ENCODE data around the gene CAPNS1.

CAPNS1 gene

DNA sequence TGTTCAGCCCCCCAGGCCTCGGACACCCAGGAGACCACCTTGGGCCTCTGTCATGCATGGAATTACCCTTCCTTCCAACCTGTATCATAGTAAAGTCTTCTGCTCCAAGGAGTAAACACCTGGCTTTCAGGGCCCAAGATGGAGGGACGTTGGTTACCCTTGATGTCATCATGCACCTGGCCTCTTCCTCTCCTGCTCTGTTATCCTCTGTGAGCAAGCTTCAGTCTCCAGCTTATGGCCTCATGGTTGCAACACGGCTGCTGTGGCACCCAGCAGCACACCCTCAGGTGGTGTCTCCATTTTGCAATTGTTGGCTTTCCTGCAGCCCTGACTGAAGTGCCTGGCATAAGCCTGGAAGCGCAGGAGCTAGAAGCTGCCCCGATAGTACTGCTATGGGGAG, 32.9 kb upstream of the CAPNS1 start:
- no peak for TF ChIP-seq CTCF (IDR thresholded peaks at IDR 0.05; ENCODE audit: low read depth, low read length)
- no peak for DNase-seq (ENCODE audit: low read depth in 2 of 2)
- H3K4me3 ChIP-seq (replicated peaks in 1 of 2; ENCODE audit: low read depth in 2 of 2, low read length in 2 of 2): no peak overlapping the region

GRCh38 chr19:36108684-36109083, 31.2 kb upstream of the CAPNS1 start:
- no peak overlapping the region for H3K4me3 ChIP-seq (replicated peaks in 1 of 2; ENCODE audit: low read depth in 2 of 2, low read length in 2 of 2)
- no peak for DNase-seq (ENCODE audit: low read depth in 2 of 2)
- TF ChIP-seq CTCF (IDR thresholded peaks at IDR 0.05; ENCODE audit: low read depth, low read length): no peak

GRCh38 chr19:36110487-36111199, 29.2 kb upstream of the CAPNS1 start, which contains the start of gene OVOL3:
TSS of gene OVOL3 (plus strand) at chr19:36111143. CDS start at chr19:36111203, 60 bp downstream.
- no peak for DNase-seq (ENCODE audit: low read depth in 2 of 2)
- no peak within 1 kb of the TSS for H3K4me3 ChIP-seq (replicated peaks in 1 of 2; ENCODE audit: low read depth in 2 of 2, low read length in 2 of 2)
- TF ChIP-seq CTCF (IDR thresholded peaks at IDR 0.05; ENCODE audit: low read depth, low read length): no peak

GRCh38 chr19:36111200-36111539, 28.7 kb upstream of the CAPNS1 start:
- DNase-seq (ENCODE audit: low read depth in 2 of 2): no peak
- H3K4me3 ChIP-seq (replicated peaks in 1 of 2; ENCODE audit: low read depth in 2 of 2, low read length in 2 of 2): no peak overlapping the region
- no peak for TF ChIP-seq CTCF (IDR thresholded peaks at IDR 0.05; ENCODE audit: low read depth, low read length)

DNA sequence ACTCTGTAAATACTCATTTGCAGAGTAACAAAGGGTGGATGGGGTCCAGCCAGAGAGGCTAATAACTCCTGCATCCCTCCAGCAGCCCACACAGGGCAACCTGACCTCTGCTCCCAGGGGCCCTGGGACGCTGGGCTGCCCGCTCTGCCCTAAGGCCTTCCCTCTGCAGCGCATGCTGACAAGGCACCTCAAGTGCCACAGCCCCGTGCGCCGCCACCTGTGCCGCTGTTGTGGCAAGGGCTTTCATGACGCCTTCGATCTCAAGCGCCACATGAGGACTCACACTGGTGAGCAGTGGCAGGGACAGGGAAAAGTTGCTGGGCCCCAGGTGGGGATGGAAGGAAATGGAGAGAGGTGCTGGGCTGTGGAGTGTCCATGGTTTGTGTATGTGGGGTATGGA, 27.2 kb upstream of the CAPNS1 start:
- H3K4me3 ChIP-seq (replicated peaks in 1 of 2; ENCODE audit: low read depth in 2 of 2, low read length in 2 of 2): no peak overlapping the region
- DNase-seq (ENCODE audit: low read depth in 2 of 2): no peak
- TF ChIP-seq CTCF (IDR thresholded peaks at IDR 0.05; ENCODE audit: low read depth, low read length): no peak

DNA sequence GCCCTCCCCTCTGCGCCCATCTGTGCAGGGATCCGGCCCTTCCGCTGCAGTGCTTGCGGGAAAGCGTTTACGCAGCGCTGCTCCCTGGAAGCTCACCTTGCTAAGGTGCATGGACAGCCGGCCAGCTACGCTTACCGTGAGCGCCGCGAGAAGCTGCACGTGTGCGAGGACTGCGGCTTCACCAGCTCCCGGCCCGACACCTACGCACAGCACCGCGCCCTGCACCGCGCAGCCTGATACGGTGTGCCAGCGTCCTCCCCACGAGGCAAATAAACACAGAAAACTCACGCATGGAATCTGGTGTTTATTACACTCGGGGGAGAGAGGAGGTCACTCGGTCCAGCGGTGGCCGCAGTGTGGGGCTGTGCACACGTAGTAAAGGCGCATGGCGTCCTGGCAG, 26.4 kb upstream of the CAPNS1 start:
- no peak for TF ChIP-seq CTCF (IDR thresholded peaks at IDR 0.05; ENCODE audit: low read depth, low read length)
- peak overlapping the region; percentile 92 to 97 for H3K4me3 ChIP-seq (replicated peaks in 1 of 2; ENCODE audit: low read depth in 2 of 2, low read length in 2 of 2)
- DNase-seq (ENCODE audit: low read depth in 2 of 2): no peak
